ENCODE measurements around the gene ATXN10. TPM values are rescaled to one million over a fixed set of nuclear protein-coding genes. Genes with fewer than 3 reads are reported as not detected.

ATXN10 gene
- total RNA-seq, 1 experiment from 2014 or later: 303 TPM

DNA sequence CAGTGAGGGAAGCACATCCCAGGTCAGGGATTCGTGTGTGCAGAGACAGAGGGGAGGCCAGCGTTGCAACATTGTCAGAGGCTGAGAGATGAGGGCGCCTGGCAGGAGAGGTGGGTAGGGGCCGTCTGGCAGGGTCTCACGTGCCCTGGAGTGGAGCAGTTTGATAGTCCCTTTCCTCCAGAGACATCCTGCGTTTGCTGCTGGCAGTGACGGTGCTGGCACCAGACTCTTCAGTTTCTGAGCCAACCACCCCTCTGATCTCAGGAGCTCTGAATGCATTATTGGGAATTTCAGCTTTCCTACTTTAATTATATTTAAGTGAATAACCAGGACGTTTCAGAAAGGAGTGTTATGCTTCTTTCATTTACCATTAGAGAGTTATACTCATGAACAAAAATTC, 168.8 kb downstream of the ATXN10 start:
- Histone ChIP-seq H3F3A (ENCODE audit: insufficient read depth, low read depth) (peaks cover 4% of the 10 kb centered on the region; the same call in 1 of the 2 replicates), H3K27ac (no peak overlapping the region), H4K20me1 (ENCODE audit: insufficient read depth) (peaks cover 4% of the 10 kb centered on the region), H3K79me2 (ENCODE audit: low read depth) (no peaks in the 10 kb centered on the region), H2AFZ (no peak overlapping the region), H3K36me3 (ENCODE audit: low read depth) (peaks cover 41% of the 10 kb centered on the region), H3K9me3 (ENCODE audit: insufficient read depth, low read depth) (no peaks in the 10 kb centered on the region), H3K4me3 (no peak overlapping the region), H3K4me1 (replicated peaks; ENCODE audit: insufficient read depth) (no peaks in the 10 kb centered on the region), H3K9me2 (ENCODE audit: insufficient read depth) (no peaks in the 10 kb centered on the region), H3K4me2 (no peak overlapping the region), H3K27me3 (ENCODE audit: insufficient read depth, low read depth) (no peaks in the 10 kb centered on the region)
- no TSS peak for BruUV-seq (replicated peaks)
- TF ChIP-seq EZH2 (IDR thresholded peaks at IDR 0.05; ENCODE audit: low read depth): no peak
- TF ChIP-seq CTCF (conservative IDR thresholded peaks at IDR 0.05): no peak
- ChIA-PET CTCF (no interaction called here), POLR2A (ENCODE audit: unreplicated experiment) (no interaction called here)
- intact Hi-C loops (cut with micrococcal nuclease; ENCODE audit: unreplicated experiment): no loop called here
- no peak for DNase-seq

- H3K9me3 ChIP-seq (ENCODE audit: insufficient read depth, low read depth): no peaks in the 10 kb centered on the region
- H3K4me3 ChIP-seq: no peak overlapping the region
- H3K4me2 ChIP-seq: no peak overlapping the region
- POLR2A ChIA-PET (ENCODE audit: unreplicated experiment): no interaction called here
- peaks cover 4% of the 10 kb centered on the region; the same call in 1 of the 2 replicates for H3F3A ChIP-seq (ENCODE audit: insufficient read depth, low read depth)
- H3K9me2 ChIP-seq (ENCODE audit: insufficient read depth): no peaks in the 10 kb centered on the region
- no peaks in the 10 kb centered on the region for H3K27me3 ChIP-seq (ENCODE audit: insufficient read depth, low read depth)
- no peak overlapping the region for H3K27ac ChIP-seq
- H3K36me3 ChIP-seq (ENCODE audit: low read depth): peaks cover 52% of the 10 kb centered on the region
- H3K79me2 ChIP-seq (ENCODE audit: low read depth): no peaks in the 10 kb centered on the region
- CTCF ChIA-PET: no interaction called here
- BruUV-seq (replicated peaks): no TSS peak
- DNase-seq: no peak
- no peak for TF ChIP-seq EZH2 (IDR thresholded peaks at IDR 0.05; ENCODE audit: low read depth)
- TF ChIP-seq CTCF (conservative IDR thresholded peaks at IDR 0.05): no peak
- intact Hi-C loops (cut with micrococcal nuclease; ENCODE audit: unreplicated experiment): no loop called here
- H2AFZ ChIP-seq: no peak overlapping the region
- H4K20me1 ChIP-seq (ENCODE audit: insufficient read depth): peaks cover 4% of the 10 kb centered on the region
- H3K4me1 ChIP-seq (replicated peaks; ENCODE audit: insufficient read depth): no peaks in the 10 kb centered on the region
These were observed 170.8 kb downstream of the ATXN10 start for GRCh38 chr22:45842291-45842991.

- ChIA-PET POLR2A (ENCODE audit: unreplicated experiment) (no interaction called here), CTCF (no interaction called here)
- Histone ChIP-seq H4K20me1 (ENCODE audit: insufficient read depth) (peaks cover 4% of the 10 kb centered on the region), H3K4me1 (replicated peaks; ENCODE audit: insufficient read depth) (no peaks in the 10 kb centered on the region), H3K4me3 (no peak overlapping the region), H3K9me3 (ENCODE audit: insufficient read depth, low read depth) (no peaks in the 10 kb centered on the region), H3F3A (ENCODE audit: insufficient read depth, low read depth) (peaks cover 4% of the 10 kb centered on the region; the same call in 1 of the 2 replicates), H2AFZ (no peak overlapping the region), H3K27me3 (ENCODE audit: insufficient read depth, low read depth) (no peaks in the 10 kb centered on the region), H3K4me2 (no peak overlapping the region), H3K9me2 (ENCODE audit: insufficient read depth) (no peaks in the 10 kb centered on the region), H3K27ac (no peak overlapping the region), H3K36me3 (ENCODE audit: low read depth) (peaks cover 58% of the 10 kb centered on the region), H3K79me2 (ENCODE audit: low read depth) (no peaks in the 10 kb centered on the region)
- DNase-seq: no peak
- no TSS peak for BruUV-seq (replicated peaks)
- TF ChIP-seq CTCF (conservative IDR thresholded peaks at IDR 0.05): no peak
- TF ChIP-seq EZH2 (IDR thresholded peaks at IDR 0.05; ENCODE audit: low read depth): no peak
- intact Hi-C loops (cut with micrococcal nuclease; ENCODE audit: unreplicated experiment): no loop called here
These were observed 171.4 kb downstream of the ATXN10 start for GRCh38 chr22:45843031-45843430.

Data from PC-9 (cell line).